Tibial nerve (tissue), 4 donors: ENCODE data around the gene CMIP.

Experiments
- EP300 ChIP-seq, 2 donors: sonication (generic); formaldehyde crosslinking; IDR thresholded peaks; one replicate each; pipeline ENCODE4 v1.6.1; 2017; ENCODE audit warnings: antibody characterized with exemption in 2 of 2, mild to moderate bottlenecking in 1 of 2
- POLR2A ChIP-seq, 2 donors: fragments of 450-650 bp; IDR thresholded peaks; one replicate each; pipeline ENCODE4 v1.6.1; 2017; ENCODE audit warnings: antibody characterized with exemption in 2 of 2, mild to moderate bottlenecking in 2 of 2, moderate library complexity in 2 of 2
- TF ChIP-seq, protein P1 (sequence below), 5 experiments: fragments of 200-600 bp in 3 of 5; fragments of 450-650 bp in 2 of 5; sonication (generic) in 3 of 5; IDR thresholded peaks; one replicate each; pipeline ENCODE4 v1.5.1; 2016 to 2019; ENCODE audit warnings: antibody characterized with exemption in 5 of 5, mild to moderate bottlenecking in 3 of 5, moderate library complexity in 2 of 5

- TF ChIP-seq, protein P1, sequence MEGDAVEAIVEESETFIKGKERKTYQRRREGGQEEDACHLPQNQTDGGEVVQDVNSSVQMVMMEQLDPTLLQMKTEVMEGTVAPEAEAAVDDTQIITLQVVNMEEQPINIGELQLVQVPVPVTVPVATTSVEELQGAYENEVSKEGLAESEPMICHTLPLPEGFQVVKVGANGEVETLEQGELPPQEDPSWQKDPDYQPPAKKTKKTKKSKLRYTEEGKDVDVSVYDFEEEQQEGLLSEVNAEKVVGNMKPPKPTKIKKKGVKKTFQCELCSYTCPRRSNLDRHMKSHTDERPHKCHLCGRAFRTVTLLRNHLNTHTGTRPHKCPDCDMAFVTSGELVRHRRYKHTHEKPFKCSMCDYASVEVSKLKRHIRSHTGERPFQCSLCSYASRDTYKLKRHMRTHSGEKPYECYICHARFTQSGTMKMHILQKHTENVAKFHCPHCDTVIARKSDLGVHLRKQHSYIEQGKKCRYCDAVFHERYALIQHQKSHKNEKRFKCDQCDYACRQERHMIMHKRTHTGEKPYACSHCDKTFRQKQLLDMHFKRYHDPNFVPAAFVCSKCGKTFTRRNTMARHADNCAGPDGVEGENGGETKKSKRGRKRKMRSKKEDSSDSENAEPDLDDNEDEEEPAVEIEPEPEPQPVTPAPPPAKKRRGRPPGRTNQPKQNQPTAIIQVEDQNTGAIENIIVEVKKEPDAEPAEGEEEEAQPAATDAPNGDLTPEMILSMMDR (IDR thresholded peaks at IDR 0.05): no peak
- TF ChIP-seq POLR2A (IDR thresholded peaks at IDR 0.05) (no peak), EP300 (IDR thresholded peaks at IDR 0.05) (no peak)
Measured at GRCh38 chr16:81483064-81483969, 38.7 kb downstream of the CMIP start.
